ENCODE data around the gene HAP1.
"Not testable (repeated sequence)": the region's sequence is repeated elsewhere in the genome, so short reads cannot be mapped to it uniquely, and the experiment has no call there.

Gene HAP1

DNA sequence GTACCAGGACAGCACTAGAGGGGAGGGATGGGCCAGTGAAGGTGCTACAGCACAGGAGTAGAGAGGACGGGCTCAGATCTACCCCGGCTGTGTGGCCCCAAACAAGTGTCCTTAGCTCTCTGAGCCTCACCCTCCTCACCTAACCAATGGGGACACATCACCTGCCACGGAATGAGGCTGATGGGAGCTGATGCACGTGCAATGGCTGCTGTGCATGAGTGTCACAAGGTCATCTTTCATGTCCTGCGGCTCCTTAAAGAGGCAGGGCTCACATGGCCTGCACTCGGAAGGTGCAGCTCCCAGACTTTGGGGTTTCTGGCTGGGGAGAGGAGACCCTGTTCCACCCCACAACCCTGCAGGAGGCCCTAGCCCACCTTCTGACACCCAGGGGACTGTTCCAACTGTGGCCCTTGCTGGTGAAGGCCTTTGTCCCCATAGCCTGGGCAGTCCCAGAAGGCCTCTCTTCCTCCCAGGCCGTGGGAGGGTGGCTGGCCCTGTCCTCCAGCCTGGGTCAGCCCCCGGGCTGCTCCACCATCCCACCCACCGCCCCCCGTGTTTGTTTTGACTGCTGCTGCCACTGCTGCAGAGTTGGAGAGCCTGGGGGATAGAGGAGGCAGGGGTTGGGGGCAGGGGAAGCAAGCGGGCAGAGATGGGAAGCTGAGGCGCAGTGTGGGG lies 10.5 kb downstream of the HAP1 start:
- no peak for DNase-seq

DNA sequence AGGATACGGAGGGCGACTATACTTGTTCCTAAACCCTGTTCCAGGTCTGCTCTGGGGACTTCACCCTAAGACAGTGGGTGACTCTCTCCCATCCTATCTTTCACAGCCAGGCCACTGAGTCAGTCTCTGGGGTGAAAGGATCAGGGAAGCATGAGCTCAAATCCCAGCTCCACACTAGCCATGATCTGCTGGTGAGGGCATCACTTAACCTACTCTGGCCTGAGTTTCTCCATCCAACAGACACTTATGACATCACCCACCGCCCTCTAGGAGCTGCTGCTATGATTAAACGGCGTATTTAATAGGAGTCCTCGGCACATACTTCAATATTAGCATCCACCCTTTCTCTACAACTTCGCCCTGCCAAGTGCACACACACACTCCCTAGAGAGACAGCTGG lies 12.2 kb downstream of the HAP1 start:
- no peak for DNase-seq

DNA sequence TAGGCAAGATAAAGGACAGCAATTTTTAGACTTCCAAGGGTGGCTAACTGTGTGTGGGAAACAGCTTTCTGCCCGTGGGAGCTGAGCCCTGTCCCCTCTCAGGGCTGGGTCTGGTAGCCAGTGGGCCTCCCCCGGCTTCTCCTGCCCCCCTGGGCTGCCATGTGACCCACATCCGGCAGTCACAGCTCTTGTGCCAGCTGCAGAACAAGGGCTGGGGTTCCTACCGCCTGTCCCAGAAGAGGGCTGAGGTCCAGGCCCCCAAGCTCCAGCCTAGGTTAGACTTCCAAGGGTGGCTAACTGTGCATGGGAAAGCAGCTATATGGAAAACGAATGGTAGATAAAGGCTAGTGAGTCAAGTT lies 16.2 kb downstream of the HAP1 start:
- no peak for DNase-seq

DNA sequence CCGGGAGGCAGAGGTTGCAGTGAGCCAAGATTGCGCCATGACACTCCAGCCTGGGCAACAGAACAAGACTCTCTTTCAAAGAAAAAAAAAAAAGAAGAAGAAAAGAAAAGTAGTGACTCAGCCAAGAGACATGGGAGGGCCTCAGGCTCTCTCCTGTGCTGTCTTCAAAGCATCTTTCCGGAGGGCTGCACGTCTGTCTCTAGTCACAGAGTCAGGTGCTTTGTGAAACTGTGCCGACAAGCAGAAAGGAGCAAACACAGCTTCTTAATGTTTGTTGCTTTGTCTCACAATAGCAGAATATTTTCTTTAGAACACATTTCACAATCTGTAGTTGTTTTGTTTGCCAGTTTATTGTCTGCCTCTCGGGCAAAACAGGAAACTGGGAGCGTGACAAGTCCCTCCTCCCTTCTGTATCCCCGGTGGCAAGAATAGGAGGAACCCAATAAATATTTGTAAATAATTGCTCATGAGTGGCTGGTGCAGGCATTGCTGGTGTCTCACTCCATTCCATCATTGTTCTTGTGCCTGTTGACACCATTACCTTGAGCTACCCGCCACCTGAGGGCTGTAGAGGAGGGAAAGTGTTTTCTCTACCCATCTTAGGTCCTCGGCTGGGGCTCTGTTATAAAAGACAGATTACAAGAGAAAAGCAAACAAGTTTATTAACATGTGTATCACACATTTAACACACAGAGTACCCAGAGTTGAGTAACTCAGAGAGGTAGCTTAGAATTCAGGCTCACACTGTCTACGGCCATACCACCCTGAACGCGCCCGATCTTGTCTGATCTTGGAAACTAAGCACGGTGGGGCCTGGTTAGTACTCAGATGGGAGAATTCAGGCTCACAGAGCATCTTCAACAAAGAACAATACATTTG lies 16.8 kb downstream of the HAP1 start:
- DNase-seq = no peak

DNA sequence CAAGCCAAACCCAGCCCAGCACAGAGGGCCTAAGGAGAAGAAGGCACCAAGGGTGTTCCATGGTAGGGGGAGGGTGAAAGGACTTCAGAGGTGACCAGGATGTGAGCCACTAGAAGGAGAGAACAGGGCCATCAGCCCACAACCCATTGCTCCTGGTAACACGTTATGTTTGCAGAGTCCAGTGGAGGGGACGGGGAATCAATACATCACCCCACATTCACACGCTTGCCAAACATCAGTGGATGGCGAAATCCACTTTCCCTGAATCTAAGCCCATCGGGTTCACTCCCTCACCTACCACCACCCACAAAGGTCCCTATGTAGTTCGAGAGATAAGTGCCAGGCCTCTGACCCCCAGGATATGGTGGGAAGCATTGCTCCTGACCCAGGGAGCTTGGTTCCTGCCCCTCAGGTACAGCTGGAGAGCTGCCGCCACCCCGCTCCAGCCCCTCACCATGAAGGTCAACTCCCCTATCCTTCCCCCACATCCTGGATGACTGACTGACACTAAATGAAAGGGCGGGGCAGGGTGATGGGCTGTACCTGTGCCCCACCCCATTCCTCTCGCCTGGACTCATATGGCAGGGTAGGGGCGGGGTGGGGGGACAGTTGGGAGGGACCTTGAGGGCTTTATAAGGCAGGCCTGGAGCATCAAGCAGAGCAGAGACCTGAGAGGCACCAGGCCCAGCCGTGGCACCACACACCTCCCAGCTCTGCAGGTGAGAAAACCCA lies 22.6 kb downstream of the HAP1 start, which contains the start of gene GAST:
TSS of gene GAST (plus strand) at position 663 of the 732 bp plus-strand sequence. CDS start 3,106 bp downstream, outside the sequence.
- no peak for DNase-seq

DNA sequence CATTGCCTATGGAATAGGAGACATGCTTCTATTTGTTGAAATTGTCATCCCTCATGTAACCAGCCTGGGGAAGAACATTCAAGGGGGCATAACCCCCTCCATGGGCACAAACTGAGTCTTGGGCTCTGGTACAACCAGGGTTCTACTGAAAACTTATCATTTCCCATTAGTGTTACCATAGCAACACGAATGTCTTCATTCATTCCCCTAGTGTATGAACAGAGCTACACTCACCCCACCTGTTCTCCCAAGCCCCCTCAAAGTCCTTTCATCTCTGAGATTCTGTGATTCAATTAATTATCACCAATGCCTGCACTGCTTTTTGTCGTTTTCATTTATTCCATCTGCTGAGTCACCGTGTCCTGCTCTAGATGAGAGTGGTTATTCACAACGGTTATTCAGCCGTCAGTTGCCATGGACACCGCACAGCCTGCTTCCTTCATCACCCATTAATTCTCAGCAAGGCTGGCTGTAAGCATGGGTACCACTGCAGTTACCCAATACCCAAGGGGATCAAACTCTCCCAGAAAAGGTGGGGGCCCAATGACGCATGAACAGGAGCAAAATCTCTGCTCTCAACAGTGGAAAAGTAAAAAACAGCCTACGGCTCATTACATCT lies 23.9 kb downstream of the HAP1 start:
- no peak for DNase-seq

DNA sequence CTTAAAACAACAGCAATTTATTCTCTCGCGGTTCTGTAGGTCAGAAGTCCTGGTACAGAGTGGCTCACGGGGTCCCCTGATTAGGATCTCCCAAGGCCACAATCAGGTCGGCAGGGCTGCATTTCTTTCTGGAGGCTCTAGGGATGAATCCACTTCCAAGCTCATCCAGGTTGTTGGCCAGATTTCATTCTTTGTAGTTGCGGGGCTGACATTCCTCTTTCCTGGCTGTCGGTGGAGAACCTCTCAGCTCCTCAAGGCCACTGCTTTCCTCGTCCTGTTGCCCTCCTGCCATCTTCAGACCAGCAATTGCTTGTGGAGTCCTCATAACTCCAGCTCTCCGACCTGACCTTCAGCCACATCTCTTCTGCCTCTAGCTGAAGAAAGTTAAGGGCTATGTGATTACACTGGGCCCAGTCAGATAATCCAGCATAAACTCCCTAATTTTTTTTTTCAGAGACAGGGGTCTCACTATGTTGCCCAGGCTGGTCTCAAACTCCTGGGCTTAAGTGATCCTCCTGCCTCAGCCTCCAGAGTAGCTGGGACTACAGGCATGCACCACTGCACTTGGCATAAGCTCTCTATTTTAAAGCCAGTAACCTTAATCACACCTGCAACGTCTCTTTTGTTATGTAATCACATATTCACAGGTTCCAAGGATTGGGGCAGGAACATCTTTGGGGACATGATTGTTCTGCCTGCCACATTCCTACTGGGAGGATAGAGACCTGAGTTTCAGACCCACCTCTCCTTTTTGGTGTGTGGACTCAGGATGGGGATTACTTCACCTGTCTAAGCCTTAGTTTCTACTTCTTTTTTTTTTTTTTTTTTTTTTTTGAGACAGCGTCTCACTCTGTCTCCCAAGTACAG lies 26.4 kb downstream of the HAP1 start:
- DNase-seq = no peak

DNA sequence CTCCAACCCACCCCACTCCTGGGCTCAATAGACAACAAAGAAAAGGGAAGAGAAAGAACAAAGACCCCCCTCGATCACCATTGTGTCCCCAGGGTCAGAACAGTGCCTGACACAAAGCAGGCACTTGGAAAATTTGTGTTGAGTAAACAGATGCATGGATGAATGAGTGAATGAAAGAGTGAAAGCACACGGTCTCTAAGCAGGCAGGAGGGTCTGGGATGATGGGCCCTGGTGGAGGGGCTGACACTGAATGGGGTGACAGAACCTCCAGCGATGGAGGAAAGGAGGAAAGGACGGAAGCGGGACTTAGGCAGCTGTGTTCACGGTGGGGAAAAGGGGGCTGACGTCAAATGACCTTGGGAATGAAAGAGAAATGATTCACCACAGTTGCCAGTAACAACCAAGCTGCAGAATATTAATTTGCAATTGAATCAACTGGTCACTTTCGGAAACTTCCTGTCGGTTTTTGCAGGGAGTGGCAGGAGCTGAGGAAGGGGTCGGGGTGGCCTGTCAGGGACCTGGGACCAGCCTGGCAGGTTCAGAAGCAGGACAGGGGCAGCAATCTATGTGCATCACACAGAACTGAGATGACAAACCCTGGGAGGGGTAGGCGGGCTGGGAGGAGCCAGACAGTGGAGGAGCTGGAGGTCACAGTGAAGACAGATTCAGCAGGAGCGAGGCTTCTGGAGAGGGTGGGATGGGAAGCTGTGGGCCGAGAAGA lies 29.0 kb downstream of the HAP1 start:
- no peak for DNase-seq

DNA sequence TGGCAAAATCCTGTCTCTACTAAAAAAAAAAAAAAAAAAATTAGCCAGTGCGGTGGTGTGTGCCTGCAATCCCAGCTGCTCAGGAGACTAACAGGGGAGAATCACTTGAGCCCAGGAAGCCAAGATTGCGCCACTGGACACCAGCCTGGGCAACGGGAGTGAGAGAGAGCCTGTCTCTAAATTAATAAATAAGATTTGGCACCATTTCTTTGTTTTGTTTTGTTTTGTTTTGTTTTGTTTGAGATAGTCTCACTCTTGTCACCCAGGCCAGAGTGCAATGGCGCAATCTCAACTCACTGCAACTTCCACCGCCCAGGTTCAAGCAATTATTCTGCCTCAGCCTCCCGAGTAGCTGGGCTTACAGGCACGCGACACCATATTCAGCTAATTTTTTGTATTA lies 31.7 kb downstream of the HAP1 start:
- DNase-seq = no peak

DNA sequence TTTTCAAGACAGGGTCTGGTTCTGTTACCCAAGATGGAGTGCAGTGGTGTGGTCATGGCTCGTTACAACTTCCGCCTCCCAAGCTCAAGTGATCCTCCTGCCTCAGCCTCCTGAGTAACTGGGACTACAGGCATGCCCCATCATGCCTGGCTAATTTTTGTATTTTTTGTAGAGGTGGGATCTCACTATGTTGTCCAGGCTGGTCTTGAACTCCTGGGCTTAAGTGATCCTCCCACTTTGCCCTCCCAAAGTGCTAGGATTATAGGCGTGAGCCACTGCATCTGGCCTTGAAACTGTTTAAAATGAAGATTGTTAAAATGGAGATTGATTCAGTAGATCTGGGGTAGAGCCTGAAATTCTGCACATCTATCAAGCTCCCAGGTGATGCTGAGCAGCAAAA lies 33.6 kb downstream of the HAP1 start:
- DNase-seq = not testable (repeated sequence)

DNA sequence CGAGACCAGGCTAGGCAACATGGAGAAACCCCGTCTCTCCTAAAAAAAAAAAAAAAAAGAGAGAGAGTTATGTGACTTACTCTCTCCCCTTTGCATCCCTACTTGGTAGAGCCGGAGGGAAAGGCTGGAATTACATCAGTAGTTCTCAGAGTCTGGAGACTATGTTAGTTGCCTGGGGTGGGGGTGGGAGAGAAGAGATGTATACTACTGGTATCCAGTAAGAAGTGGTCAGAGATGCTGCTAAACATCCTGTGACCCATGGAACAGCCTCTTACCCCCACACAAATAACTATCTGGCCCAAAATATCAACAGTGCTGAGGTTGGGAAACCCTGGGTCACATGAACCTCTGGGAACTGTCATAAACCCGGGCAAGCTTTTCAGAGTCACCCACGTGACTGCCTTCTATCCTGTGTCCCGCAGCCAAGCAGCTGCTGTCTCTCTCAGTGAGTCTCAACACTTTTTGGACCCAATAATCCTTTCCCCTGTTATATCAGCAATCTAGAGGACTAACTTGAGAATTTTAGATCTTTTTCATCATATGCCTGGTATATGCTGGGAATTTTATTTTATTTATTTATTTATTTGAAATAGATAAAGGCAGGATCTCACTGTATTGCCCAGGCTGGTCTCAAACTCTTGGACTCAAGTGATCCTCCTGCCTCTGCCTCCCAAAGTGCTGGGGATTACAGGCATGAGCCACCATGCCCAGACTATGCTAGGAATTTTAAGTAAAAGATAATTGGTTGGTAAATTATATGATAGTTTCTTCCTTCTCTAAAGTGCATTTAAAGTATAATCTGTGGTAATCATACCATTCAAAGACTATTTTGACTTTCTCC lies 37.1 kb downstream of the HAP1 start:
- DNase-seq = no peak

DNA sequence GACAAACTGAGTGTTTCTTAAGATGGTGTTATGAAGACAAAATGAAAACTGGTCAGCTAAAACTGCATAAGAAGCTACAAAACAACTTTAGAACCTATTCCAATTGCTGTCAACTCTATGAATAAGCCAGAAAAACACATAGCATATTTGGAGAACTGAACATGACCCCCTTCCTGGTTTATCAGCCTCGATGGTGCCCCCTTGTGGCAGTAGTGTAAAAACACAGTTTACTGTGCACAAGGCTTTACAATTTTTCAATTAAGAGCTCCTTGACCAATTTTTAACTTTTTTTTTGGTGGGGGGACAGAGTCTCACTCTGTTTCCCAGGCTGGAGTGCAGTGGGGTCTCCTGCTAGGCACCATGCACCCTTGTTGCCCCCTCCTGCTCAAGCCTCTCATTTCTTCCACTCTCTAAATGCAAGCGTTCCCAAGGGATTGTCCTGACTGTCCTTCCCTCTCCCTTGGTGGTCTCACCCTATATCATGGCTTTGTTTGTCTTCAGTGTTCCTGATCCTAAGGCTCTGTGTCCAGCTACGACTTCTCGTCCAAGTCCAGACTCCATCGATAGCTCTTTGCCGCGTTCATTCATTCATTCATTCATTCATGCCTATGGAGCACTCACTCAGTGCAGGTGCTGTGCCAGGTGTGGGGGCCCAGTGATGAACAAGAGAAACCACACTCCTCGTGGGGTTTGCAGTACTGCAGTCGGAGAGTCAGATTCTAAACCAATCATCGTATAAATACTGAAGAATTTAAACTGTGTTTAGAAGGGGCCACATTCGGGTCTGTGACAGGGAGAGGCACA lies 38.3 kb downstream of the HAP1 start:
- no peak for DNase-seq

DNA sequence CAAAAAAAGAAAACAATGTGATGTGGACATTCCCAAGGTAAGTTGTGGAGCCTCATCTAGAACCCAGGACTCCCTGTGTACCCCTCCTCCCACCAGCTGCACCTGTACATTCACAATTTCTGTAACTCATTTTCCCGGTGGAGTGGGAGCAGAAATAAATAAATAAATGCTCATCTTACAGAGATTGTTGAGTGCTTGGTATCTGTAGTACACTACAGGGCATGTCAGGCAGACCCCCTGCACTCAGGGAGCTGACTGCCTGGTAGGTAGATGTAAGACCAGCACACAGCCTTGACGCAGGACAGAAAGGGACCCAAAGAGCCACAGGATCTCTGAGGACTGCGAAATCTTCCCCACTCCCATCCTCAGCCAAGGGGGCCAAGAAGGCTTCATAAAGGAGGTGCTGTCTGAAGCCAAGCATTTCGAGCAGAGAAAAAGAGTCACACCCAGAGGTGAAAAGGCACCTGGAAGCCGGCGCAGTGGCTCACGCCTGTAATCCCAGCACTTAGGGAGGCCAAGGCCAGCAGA lies 39.2 kb downstream of the HAP1 start:
- DNase-seq = no peak

DNA sequence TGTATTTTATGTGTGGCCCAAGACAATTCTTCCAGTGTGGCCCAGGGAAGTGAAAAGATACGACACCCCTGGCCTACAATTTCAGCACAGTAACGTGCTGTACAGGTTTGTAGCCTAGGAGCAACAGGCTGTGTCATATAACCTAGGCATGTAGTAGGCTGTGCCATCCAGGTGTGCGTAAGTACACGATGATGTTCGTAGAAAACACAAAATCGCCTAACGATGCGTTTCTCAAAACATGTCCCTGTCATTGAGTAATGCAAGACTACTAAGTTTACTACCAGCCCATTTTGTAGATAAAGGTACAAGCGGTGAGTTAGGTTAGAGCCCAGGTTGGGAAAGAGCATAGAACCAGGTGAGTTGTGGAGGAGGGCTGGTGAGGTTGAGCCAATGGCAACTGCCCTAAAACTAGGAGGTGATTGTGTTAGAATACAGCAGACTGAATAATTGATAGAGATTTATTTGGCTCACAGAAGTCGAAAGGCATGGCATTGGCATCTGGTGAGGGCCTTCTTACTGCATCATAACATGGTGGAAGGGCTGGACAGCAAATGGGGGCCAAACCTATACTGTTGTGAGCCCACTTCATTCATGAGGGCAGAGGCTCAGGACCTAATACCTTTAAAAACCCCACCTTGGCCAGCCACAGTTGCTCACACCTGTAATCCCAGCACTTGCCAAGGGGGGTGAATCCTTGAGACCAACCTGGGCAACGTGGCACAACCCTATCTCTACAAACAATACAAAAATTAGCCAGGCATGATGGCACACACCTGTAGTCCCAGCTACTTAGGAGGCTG lies 41.5 kb downstream of the HAP1 start:
- no peak for DNase-seq

DNA sequence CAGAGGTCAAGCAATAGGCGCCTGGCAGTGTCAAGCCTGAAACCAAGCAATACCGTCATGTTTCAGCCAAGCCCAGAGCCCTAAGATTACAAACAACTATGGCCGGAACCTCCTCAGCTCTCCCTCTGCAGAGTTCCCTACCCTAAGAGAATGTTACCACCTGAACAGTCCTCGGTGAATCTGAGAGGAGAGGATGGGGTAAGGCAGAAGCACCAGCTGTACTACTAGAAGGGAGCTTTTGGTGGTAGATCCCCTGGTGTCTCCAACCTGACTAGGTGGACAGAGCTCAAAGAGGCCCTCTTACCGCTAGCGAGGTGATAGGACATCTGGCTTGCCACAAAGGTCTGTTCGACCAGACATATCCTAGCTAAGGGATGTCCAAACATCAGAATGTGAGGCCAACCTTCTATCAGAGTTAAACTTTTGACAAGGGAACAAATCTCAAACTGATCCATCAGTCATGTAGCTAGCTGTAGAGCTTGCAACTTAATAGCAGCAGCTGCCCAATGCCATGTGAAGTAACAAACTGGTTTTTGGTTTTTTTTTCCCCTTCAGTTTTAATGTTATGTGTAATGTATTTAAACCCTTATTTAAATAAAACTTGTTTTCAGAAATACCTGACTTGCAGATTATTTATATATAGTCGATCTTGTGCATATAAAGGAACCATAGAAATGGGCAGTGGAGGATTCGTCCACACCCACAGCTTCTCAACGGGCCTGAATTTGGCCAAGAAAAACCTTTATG lies 43.2 kb downstream of the HAP1 start:
- DNase-seq = no peak

DNA sequence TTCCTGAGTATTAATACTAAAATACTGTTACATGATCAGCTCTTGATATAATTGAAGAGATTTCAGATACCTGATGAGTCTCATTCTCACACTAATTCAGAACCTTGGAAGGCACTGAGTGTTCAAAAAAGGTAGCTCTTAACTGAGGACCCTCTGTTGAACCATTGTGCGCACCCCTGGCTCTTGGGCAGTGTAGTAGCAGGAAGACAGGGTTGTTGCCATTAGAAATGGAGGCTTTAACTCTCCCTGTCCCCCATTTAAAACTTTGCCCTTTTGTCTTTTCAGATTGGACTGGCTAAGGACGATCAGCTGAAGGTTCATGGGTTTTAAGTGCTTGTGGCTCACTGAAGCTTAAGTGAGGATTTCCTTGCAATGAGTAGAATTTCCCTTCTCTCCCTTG lies 43.9 kb downstream of the HAP1 start:
- no peak for DNase-seq

DNA sequence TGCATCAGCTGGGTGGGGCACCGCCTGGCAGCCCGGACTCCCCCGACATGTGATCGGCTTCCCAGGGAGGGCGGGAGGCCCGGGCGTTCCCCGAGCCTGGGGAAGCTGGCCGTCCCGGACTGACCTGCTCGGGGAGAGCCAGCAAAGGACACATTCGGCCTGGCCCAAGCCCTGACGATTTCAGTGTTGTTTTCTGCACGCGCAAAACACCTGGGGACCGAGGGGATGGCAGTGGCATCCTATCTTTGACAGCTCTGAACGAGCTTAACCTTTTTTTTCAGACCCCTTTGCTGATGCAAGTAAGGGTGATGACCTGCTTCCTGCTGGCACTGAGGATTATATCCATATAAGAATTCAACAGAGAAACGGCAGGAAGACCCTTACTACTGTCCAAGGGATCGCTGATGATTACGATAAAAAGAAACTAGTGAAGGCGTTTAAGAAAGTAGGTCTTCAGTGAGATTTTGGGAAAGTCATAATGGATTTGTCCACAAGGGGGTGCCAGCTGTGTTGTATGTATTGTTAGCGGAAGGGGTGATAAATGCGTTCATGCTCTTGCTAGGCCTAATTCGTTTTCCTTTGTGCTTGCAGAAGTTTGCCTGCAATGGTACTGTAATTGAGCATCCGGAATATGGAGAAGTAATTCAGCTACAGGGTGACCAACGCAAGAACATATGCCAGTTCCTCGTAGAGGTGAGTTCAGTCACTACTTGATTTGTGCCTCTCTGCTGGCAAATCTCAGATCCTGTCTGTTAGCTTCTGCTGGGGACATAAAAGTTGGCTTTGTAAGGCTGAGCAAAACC lies 44.7 kb downstream of the HAP1 start:
- no peak for DNase-seq

Data from cortex of kidney (tissue), 1 donor.